ENCODE results near the gene COL4A1.

COL4A1 gene

DNA sequence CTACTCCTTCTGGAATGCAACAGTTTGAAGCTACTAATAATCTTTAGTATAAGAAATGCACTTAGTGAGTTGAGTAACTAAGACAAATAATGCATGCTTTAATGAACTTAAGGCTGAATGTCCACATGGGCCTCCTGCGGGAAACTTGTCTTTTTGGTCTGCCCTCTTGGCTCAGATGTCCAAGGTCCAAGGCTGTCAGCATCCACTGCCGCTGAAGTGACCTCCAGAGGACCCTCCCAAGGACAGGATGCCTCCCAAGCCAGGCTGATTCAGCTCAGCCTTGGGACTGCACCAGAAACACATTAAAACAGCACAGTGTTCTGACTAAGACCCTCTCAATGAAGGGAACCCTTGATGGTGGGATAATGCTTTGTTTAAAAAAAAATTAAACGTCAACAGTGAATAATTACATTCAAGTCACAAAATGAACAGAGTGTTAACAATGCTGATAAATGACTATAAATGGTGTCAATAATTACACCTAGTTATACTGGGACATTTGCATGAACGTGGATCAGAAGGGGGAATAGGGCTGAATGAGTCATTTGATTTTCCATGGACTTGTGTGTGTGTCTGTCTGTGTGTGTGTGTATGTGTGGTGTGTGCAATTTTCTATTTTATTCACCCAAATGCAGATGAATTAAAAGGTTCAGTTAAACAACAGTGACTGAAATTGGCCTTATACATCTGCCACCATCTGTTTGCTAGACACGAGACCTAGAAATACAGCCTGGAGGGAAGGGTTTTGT lies 150.5 kb downstream of the COL4A1 start:
- no peak for DNase-seq

DNA sequence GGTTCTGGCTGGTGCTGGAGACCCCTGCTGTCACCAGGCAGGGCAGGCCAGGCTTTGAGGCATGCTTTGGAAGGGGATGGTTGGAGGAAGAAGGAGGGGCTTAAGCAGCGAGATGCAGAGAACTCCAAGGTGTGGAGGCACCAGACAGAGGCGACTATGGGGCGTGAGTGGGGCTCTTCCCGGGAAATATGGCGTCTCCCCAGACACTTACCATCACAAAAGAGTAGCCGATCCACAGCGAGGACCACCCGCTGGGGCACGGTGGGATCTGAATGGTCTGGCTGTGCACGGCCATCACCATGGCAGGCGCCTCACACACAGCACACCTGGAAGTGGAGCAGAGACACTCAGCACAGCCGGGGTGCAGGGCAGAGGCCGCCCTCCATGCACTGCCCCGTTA lies 151.9 kb downstream of the COL4A1 start:
- no peak for DNase-seq

DNA sequence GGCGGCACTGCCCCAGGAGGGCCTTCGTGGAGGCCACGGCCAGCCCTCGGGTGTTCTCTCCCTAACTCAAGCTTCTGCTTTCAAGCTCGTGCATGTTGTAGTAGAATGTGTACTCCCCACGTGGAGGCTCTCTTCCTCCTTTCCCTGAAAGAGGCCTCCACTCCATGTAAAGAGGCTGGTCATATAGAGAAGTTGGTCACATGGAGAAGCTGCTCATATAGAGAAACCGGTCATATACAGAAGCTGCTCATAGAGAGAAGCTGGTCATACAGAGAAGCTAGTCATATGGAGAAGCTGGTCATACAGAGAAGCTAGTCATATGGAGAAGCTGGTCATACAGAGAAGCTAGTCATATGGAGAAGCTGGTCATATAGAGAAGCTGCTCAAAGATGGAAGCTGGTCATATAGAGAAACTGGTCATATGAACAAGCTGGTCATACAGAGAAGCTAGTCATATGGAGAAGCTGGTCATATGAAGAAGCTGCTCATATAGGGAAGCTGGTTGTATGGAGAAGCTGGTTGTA lies 152.5 kb downstream of the COL4A1 start:
- DNase-seq = peak; percentile 21

DNA sequence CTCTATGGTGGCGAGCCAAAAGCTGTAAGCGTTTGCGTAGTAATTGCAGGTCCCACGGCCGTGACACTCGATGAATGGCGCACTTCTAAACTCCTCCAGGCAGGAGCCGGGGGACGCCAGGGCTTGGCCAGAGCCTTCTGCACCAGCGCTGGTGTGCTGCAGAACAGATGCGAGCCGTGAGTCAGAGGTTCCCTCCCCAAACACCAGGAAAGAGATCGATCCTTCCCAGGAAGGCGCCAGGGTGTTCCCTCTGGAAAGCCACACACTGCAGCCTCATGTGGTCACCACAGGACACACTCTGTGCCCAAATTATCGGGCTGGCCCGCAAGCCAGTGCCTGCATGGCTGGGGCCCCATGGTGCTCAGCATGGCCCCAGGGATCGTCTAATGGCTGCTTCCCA lies 154.6 kb downstream of the COL4A1 start:
- no peak for DNase-seq

DNA sequence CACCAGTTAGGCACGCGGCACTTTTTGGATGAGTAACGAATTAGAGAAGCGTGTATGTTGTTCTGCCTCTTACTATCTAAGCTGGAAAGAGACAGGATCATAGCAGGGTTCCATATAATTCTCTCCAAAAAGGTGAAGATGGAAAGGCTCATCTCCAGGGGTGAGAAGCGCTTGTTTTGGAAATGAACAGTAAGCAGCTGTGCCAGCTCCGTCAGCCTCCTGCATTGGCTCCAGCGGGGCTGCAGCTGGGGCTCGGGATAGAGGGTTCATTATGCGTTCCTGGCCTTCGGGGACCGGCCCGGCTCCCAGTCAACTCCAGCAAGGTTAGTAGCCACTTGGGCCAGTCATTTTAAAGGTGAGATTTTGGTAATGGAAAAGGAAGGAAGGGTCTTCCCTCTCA lies 155.5 kb downstream of the COL4A1 start:
- no peak for DNase-seq

DNA sequence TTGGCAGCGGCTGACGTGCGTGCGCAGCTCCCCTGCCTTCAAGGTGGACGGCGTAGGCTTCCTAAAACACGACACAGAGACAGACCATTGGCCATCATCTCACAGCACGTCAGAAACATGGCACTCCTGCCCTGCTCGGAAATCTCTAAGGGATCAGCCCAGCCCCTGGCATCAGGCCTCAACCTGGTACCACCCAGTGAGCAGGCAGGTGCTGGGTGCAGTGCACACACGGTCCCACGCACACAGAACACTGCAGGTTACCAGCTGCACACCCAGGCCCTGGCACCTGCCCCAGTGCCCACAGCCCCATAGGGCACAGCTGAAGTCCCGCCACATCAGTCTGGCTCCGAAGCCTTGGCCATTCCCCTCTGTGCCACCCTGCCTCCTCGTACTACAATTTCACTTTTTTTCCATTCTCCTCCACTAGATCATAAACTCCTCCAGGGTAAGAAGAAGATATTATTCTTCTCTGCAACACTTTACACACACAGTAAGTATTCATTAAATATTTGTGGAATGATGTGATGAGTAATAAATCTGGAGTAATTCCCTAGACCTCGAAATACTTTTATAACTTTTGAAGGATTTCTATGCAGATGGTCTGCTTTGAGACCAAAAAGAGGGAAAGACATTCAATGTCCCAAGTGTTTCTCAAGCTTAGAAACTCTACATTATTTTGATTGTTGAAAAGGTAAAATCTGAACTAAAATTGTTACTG lies 156.4 kb downstream of the COL4A1 start:
- DNase-seq = no peak

DNA sequence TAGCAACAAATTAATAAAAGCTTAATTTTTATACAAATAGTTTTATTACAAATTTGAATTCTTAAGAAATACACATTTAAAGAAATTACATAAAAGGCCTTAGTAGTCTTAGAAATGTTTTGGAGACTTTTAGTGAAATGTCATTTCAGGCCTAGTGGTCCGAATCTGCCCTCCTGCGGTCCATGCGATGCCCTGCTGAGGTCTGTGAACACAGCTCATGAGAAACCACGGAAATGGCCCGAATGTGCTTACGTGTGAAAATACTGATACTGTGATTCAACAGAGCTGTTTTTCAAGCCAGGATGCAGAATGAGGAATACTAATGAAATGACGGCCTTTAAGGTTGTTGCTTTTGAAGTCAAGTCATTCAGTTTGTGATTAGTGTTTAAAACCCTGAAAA lies 157.9 kb downstream of the COL4A1 start:
- no peak for DNase-seq

DNA sequence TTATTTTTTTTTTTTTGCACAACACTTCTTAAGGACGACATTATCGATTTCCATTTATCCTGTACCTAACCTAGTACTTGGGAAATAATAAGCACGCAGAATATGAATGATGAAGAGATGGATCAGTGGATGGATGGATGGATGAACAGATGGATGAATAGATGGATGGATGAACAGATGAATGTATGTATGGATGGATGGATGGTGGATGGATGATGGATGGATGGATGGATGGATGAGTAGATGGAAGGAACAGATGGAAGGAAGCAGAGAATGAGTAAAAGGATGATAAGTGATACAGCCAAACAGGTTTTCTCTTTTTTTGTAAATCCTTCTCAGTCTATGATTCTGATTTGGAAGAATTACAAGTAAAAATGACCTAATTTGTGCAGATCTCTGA lies 166.9 kb downstream of the COL4A1 start:
- DNase-seq = no peak

DNA sequence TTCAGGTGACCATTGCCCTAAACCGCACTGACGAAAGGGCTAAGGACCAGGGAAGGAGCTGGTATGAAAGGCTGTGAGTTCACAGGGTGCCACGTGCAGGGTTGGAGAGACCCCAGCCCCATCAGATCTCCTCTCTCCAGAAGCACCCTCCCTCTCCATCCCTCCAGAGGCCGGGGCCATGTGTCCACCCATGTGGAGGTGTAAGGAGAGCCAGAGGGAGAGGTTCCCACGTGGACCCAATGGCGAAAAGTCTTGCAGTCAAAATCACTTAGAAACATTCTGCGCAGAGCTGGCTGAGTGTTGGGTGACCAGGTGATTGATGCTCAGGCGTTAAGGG lies 168.3 kb downstream of the COL4A1 start:
- DNase-seq = no peak

DNA sequence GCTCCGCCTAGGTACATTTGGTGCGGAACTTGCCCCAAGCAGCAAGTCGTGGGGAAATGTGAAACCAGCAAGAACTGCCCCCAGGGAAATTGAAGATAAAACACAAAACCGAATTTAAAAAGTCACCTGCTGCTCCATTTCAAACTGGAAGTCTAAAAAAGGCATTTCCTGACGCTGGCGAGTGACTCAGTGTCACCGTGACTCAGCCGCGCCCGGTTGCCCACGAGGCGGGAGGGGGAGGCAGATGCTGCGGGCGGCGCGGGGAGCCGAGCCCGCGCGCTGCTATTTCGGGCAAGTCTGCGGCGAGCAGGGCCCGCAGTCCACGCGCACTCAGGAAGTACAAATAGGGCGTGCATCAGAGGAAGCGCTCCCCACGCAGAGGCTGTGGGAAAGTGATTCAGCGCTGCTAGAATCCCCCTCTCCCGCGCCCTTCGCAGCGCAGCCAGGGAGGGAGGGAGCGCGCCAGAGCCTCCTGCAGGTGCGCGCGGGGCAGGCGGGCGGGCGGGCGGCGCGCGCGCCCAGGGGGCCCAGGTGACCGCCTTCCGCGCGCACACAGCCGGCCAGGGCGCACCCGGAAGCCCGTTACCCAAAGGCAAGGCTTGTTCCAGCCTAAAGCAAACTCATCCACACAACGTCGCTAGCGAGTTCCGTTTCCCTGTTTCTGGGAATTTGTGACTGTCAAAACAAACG lies 168.8 kb downstream of the COL4A1 start:
- peak; percentile 79 for DNase-seq

DNA sequence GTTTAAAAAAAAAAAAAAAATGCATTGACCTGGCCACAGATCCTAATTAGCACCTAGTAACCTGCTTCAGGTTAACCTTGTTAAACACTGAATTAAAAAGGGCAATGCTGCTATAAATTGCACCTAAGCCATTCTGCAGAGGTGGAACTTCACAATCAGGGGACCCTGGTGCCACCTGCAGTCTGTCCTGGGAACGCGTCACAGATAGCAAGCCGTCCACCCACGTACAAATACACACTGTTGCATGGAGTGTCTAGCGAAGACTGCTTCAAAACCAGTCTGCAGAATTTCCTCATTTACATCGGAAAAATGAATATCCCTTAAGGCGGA lies 169.3 kb downstream of the COL4A1 start:
- DNase-seq = peak; percentile 52

DNA sequence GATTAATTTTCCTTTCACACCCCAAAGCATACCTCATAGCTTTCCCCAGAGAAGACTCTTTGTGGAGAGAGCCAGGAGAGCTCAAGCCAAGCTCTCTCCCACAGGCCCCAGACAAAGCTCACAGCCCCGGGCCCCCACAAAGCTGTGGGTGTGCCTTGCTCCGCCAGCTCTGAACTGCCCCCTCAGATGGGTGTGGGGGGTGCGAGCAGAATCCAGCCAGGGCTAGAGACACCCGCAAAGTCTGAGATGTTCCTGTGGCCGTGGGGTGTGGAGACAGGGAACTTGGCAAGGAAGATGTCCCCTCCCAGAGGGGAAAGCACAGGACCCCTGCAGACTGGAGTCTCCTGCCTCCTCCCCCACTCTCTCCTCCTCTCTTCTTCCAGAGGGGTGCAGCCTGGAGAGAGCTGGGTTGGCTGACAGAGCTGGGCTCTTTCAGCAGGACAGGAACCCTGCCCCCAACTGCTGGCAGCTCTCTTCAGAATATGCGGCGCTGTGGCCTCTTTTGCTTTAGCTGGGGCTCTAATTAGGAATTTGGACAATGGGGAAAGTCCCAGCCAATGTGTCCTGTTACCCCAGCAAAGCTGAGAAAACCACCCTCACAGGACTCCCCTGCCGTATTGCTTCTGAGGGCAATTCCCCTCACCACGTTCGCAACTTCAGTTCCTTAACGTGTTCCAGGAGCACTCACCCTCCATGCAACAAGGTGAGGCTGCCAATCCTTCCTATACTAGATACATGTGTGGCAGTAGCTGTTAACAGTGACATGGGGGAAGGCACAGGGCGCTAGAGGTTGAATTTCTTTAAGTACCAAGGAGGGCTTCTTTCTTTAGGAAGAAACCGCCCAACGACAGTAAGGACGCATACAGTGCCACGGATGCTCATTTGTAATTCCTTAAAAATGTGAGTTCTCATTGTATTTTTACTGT lies 170.0 kb downstream of the COL4A1 start:
- DNase-seq = no peak

DNA sequence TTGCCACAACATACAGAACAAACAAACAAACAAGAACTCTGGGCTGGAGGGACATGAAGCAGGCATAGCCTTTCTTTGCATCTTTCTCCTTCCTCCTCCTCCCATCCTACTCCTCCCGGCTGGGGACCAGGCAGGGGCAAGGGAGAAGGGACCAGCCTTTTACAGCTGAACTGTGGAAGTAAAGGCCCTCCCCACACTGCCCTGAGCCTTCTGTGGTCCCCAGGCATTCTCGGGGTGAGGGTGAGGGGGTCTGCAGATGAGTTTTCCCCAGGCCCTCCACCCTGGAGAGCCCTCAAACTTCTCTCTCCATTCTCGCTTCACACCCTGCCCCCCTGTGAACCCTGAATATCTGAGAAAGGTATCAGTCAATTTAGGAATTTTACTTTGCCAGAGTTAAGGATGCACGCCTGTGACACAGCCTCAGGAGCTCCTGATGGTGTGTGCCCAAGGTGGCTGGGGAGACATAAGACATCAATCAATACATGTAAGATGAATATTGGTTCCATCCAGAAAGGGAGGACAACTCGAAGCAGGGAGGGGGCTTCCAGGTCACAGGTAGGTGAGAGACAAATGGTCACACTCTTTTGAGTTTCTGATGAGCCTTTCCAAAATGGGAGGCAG lies 170.9 kb downstream of the COL4A1 start:
- no peak for DNase-seq

DNA sequence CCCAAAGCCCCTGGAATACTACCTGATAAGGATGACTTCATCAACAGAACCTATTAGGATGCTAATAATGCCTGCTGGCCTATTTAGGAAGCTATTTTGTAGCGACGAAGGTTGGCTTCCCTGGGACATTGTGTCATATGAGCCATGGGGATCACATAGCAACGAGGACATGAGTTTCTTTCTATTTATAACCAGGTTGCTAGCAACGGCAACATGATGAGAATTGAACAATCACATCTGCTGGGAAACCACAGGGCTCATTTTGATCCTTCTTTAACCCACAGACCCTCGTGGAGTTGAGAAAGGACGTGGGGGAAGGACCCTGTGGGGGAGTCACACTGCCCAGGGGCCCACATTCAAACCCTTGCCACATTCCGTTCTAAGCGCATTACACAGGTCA lies 172.2 kb downstream of the COL4A1 start:
- DNase-seq = no peak

DNA sequence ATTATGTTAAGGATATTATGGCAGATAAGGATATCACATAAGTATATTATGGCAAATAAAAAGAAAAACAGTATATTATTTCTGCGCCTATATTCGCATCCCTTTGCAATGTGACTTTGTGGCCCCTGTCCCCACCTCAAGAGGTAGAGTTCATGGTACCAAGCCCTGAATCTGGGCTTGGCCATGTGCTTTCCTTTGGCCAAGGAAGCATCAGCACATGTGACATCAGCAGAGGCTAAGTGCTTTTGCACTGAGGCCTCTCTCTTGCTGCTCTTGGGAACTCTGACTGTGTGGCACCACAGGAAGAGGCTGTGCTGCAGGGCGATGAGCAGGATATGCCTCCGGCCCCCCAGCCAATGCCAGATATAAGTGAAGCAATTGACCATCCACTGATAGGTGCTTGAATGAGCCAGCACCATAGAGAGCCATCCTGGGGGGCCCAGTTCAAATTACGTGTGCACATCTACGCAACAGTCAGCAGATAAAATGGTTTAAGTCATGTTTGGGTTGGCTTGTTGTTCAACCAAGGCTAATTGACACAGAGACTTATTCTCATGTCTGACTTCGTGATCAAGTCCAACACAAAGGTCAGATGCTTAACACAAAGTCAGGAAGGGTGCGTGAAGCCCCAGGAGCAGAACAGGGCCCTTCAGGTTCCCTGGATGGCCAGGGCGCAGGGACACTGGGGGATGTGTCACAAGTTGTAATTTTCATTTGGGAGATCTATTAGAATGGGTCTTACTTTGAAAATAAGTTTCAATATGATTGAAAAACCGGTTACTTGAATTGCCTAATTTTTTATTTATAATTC lies 173.3 kb downstream of the COL4A1 start:
- DNase-seq = no peak

DNA sequence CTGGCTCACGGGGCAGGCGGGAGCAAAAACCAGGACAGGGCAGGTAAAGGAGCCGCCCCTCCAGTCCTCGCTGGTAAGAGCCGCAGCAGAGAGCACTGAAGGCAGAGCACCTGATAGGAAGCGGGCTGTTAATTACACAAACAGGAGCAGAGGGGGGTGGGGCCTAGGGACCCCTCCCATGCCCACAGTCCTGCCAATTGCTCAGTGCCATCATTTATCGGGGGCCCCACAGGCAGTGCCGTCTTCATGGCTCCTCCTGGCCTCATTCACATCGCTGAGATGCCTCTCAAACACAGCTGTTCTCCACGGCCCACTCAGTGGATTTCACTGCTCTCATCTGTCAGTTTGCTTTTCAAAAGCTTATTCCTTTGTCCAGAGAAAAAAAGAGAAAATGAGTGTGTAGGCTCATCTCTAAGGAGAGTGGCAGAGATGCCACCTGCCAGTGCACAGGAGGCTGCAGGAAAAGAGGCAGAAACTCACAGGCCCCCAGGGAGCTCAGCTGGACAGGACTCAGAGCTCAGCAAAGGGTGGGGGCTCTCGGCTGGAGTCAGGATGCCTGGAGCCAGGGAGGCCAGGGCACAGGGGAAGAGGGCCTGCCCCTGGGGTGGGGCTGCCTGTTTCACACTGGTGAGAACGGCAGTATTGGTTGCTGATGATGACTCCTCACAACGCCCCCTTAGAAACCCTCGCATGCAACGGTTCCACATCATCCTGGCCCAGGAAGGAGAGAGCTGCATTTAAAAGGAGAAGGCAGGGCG lies 174.6 kb downstream of the COL4A1 start:
- DNase-seq = no peak

DNA sequence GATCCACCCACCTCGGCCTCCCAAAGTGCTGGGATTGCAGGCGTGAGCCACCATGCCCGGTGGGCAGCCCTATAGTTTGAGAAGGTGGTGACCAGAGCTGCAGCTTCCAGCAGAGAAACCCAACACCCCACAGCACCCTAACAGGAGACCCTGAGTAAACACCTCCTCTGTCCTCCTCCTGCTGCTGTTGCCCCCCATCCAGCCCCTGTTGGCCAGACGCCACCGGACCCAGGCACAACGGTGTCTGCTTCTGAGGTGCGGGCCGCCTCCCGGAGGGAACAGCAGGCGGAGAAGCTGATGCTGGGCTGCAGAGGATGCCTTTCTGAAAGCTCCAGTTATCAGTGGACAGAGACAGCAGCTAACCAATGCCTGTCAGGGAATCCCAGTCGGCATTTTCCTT lies 175.5 kb downstream of the COL4A1 start:
- DNase-seq = no peak

DNA sequence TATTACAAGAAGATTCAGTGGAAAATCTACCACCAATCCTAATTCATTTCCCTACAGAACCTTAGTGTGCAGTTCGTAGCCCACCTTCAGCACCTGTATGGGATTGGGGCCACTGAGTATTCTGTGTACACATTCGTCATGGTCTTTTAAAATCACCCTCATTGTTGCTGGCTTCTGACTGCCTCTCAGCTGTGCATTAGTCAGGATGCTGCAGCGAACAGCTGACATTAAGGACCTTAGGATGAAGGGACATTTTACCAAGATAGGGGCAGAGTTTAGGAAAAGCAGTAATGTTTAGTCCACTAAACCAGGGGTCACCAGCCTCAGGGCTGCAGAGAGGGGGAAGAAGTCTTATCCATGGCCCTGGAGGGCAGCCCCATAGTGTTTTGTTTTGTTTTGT lies 176.5 kb downstream of the COL4A1 start:
- no peak for DNase-seq

DNA sequence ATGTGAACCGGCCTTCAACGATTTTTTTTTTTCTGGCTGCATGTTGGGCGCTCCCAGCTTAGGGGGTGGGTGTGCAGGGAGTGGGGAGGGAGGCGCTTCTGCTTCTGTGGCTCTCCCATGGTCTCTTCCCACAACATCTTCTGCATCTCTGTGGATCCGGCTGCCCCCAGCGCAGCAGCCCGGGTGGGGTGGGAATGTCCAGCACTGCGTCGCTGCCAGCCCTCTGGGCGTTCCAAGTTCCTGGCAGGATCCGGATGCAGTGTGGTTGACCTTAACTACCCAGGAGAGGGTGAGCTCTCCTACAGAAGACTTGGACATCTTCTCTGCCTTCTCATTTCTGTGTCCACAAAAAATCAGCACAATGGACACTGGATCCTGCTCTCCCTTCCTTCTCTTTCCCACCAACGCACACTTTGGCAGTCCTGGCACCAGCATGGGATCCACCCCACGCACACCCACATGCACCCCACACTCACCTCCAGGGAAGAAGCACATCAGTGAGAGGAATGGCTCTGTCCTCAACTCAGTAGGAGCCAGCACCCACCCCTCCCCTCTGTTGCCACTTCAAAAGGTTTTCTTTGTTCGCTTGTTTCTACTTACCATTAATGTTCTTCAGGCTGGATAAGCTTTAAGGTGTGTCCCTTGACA lies 177.3 kb downstream of the COL4A1 start:
- DNase-seq = no peak

DNA sequence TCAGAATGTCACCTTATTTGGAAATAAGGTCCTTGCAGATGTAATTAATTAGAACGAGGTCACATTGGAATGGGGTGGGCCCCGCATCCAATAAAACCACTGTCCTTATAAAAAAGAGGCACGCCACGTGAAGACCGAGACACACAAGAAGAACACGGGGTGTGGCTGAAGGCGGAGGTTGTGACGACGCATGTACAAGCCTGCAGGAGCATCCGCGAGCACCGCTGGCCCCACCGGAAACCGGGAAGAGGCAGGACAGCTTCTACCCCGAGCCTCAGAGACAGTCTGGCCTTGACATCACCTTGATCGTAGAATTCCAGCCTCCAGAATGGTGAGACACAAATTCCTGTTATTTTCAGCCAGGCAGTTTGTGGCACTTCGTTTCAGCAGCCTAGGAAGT lies 177.9 kb downstream of the COL4A1 start:
- no peak for DNase-seq

Measured in activated CD4-positive, alpha-beta T cell treated with anti-CD3 and anti-CD28 coated beads, Interleukin-10, Interleukin-2, amounts not matched to agents 100 ng/mL and 50 ng/mL, durations not matched to agents 16 hours and 8 hours (primary cell).